MM.1S (cell line): Measurements from ENCODE around the gene C19orf81.

ENCODE experiments used
- CTCF ChIP-seq: fragments of 300-600 bp; sonication (generic); IDR thresholded peaks from 2 replicates; pipeline ENCODE4 v1.5.1; 2016; ENCODE audit warnings: antibody characterized with exemption, low read length, mixed read lengths
- EZH2 ChIP-seq: fragments of 300-600 bp; sonication (generic); optimal IDR thresholded peaks from 2 replicates; pipeline ENCODE3; 2017; ENCODE audit warnings: low read depth, mild to moderate bottlenecking, antibody characterized with exemption, low read length, mixed read lengths
- EZH2phosphoT487 ChIP-seq: fragments of 300-600 bp; sonication (generic); IDR thresholded peaks from 2 replicates; pipeline ENCODE4 v1.6.1; 2018; ENCODE audit warnings: antibody characterized with exemption, low read length

DNA sequence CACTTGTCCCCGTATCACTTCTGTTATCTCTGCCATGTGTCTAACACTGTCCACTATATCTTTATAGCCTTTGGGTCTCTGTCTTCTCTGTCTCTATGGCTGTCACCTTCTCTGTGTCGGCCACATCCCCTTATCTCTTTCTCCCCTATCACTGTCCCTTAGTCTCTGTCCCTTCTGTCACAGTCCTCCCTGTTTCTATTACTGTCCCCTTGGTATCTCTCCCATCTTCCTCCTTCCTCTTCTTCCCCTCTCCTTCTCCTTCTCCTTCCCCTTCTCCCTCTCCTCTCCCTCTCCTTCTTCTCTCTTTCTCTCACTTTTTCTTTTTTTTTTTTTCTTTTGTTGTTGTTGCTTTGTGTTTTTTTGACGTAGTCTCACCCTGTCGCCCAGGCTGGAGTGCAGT is 46.3 kb upstream of the C19orf81 start:
- TF ChIP-seq CTCF (no peak), EZH2 (no peak), EZH2phosphoT487 (no peak)
